ENCODE results near the gene DUS1L.

- TF ChIP-seq CTCF (IDR thresholded peaks at IDR 0.05): no peak
- no peak for TF ChIP-seq FOXM1 (IDR thresholded peaks at IDR 0.05; ENCODE audit: low read depth)
- no peak for TF ChIP-seq PBX3 (IDR thresholded peaks at IDR 0.05)
- no peak for TF ChIP-seq YY1 (IDR thresholded peaks at IDR 0.05; ENCODE audit: low read depth)
- no peak for TF ChIP-seq RAD21 (IDR thresholded peaks at IDR 0.05; ENCODE audit: low read length)
- no peak for TF ChIP-seq EP300 (IDR thresholded peaks at IDR 0.05; ENCODE audit: borderline replicate concordance in 1 of 2, low read depth in 1 of 2, low read length in 1 of 2)
Observed at GRCh38 chr17:82081966-82082365, 16.4 kb upstream of the DUS1L start.
